Esophagus muscularis mucosa (tissue), 4 donors: Measurements from ENCODE around the gene PGF.

Experiments used
- CTCF ChIP-seq, 3 experiments: fragments of 200-600 bp in 2 of 3; fragments of 450-650 bp in 1 of 3; sonication (generic) in 2 of 3; IDR thresholded peaks; one replicate each; pipeline ENCODE4 v1.5.1; 2017 to 2019; ENCODE audit warnings: antibody characterized with exemption in 3 of 3, mild to moderate bottlenecking in 2 of 3, moderate library complexity in 1 of 3
- EP300 ChIP-seq: sonication (generic); formaldehyde crosslinking; IDR thresholded peaks from one replicate; pipeline ENCODE4 v1.6.1; 2017; ENCODE audit warnings: antibody characterized with exemption
- POLR2A ChIP-seq: fragments of 450-650 bp; IDR thresholded peaks from one replicate; pipeline ENCODE4 v1.6.1; 2017; ENCODE audit warnings: antibody characterized with exemption, moderate library complexity, mild to moderate bottlenecking, low read depth
- POLR2AphosphoS5 ChIP-seq, 2 donors: sonication (generic); formaldehyde crosslinking; IDR thresholded peaks; one replicate each; pipeline ENCODE4 v1.6.1; 2017; ENCODE audit warnings: antibody characterized with exemption in 2 of 2

- TF ChIP-seq CTCF (IDR thresholded peaks at IDR 0.05) (no peak), POLR2AphosphoS5 (IDR thresholded peaks at IDR 0.05) (no peak), POLR2A (no peak), EP300 (no peak)
These were observed 48.0 kb upstream of the PGF start for GRCh38 chr14:75003250-75004027.
